LNCAP (cell line): ENCODE data around the gene PTPRJ.

Experiments
- TF ChIP-seq, protein P1 (sequence below): fragments of 450-650 bp; IDR thresholded peaks from 2 replicates; pipeline ENCODE4 v1.5.1; 2017; ENCODE audit warnings: mild to moderate bottlenecking

Gene PTPRJ

DNA sequence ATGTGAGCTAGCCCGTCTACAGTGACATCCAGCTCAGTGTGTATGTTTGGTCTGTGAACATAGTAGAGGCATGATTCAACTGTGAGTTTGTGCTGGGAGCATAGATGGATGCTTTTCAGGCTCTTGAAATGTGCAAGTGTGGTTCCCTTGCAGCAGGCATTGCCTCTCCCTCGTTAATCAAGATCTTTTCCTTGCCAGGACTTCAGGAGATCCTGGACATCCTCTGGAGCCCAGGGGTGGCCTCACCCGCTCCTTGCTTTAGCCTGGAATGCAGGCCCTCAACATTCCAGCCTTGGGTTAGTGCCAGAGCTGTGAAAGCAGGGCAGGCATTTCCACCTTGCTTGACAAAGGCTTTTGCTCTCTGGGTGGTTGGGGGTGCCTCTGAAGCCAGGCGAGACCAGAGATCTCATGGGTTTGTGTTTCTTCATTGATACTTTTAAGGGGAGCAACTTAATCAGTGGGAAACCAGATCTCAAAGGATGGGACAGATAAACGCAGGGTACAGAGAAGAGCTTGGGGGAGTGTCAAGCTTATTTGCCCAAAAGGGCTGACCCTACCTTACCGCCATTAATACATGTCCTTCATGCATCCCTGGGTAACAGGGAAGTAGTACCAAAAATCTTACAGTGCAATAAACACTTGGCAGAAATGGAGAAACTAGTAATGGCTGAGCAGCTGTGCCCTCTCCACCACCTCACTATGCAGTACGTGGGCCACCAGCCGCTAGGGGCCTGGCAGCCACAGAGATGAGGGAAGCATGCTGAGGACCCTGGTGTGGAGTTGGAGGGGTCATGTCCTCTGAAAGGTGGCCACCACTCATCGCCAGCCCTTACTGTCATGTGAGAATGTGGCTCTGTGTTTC is 72.1 kb downstream of the PTPRJ start:
- TF ChIP-seq, protein P1, sequence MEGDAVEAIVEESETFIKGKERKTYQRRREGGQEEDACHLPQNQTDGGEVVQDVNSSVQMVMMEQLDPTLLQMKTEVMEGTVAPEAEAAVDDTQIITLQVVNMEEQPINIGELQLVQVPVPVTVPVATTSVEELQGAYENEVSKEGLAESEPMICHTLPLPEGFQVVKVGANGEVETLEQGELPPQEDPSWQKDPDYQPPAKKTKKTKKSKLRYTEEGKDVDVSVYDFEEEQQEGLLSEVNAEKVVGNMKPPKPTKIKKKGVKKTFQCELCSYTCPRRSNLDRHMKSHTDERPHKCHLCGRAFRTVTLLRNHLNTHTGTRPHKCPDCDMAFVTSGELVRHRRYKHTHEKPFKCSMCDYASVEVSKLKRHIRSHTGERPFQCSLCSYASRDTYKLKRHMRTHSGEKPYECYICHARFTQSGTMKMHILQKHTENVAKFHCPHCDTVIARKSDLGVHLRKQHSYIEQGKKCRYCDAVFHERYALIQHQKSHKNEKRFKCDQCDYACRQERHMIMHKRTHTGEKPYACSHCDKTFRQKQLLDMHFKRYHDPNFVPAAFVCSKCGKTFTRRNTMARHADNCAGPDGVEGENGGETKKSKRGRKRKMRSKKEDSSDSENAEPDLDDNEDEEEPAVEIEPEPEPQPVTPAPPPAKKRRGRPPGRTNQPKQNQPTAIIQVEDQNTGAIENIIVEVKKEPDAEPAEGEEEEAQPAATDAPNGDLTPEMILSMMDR: no peak

DNA sequence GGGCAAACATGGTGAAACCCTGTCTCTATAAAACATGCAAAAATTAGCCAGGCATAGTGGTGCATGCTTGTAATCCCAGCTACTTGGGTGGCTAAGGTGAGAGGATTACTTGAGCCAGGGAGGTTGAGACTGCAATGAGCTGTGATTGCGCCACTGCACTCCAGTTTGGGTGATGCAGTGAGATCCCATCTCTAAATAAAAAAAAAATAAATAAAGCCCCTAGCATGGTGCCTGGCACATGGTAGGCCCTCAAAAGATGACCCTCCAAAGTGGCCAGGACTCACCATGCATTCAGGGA is 74.6 kb downstream of the PTPRJ start:
- TF ChIP-seq, protein P1: no peak

DNA sequence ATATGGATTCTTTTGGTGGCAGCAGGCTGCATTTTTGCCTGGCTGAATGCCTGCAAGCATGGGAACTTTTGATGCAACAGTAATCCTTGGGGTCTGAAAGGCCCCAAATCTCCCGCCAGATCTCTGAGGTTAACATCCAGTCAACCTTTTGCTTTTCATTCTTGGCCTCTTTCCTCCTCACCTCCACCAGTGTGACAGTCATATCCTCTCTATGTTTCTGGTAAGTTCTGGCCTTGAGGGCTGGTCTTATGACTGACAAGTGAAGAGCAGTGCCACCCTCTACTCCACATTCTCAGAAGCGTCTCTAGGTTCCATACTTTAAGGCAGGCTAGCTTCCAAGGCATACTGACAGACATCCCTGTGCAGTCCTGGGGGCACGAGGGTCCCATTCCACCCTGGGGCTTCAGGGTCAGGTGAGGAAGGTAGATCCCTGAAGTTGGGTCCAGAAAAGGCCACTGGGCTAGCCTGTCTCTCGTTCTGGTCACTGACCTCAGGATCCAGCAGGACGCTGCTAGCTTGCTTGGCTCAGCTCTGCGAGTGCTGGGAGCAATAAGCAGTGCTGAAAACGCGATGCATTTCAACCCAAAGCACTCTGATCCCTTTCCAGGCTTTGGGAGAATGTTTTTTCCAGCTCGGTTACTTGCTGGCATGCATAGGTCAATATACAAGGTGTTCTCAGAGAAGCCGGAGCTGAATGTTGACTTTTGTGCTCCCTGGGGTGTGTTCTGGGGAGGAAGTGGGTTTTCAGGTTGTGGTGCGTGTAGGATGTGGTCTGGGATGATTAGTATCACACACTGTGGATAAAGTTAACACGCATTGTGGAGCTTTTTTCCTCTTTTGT is 75.2 kb downstream of the PTPRJ start:
- TF ChIP-seq, protein P1: no peak

DNA sequence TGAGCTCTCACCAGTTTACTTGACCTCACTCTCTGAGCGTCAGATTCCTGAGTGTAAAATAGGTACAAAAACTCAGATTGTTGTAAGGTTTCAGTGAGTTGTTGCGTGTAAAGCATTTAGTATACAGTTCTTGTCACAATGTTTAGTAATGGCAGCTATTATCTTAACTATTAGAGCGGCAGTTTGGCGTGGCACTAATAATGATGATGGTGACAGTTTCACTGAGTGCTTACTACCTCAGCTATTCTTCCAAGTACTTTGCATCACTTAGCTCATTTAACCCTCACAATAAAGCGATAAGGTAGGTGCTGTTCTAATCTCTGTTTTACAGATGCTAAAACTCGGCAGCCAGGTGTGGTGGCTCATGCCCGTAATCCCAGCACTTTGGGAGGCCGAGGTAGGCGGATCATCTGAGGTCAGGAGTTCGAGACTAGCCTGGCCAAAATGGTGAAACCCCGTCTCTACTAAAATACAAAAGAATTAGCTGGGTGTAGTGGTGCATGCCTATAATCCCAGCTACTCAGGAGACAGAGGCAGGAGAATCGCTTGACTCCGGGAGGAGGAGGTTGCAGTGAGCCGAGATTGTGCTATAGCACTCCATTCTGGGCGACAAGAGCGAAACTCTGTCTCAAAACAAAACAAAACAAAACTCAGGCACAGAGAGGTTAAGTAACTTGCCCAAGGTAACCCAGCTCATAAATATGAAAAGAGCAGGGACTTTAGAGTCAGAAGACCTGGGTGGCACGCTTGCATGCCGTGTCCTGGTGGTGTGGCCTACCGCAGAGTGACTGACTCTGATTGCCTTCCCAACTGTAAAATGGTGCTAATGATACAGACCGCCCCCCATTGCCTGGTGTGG is 76.2 kb downstream of the PTPRJ start:
- TF ChIP-seq, protein P1: no peak

DNA sequence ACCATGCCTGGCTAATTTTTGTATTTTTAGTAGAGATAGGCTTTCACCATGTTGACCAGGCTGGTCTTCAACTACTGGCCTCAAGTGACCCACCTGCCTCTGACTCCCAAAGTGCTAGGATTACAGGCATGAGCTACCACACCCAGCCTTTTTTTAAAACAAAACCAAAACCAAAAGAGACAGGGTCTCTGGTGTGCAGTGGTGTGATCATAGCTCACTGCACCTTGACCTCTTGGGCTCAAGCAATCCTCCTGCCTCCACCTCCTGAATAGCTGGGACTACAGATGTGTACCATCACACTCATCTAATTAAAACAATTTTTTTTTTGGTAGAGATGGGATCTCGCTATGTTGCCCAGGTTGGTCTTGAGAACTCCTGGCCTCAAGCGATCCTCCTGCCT is 77.7 kb downstream of the PTPRJ start:
- TF ChIP-seq, protein P1: no peak

DNA sequence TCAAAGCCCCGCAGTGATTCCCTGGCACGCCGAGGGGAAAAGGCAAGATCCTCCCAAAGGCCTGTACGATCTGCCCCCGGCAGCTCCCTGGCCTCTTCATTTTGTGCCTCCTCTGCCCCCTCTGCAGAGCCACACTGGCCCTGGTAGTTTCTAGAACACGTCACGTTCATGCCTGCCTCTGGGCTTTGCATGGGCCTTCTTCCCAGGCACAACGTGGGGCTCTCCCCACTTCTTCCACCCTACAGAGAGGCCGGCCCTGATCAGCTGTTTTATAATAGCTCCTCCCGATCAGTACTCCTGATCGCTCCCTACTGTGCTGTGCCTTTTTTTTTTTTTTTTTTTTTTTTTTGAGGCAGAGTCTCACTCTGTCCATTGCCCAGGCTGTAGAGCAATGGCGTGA is 78.4 kb downstream of the PTPRJ start:
- TF ChIP-seq, protein P1: no peak

DNA sequence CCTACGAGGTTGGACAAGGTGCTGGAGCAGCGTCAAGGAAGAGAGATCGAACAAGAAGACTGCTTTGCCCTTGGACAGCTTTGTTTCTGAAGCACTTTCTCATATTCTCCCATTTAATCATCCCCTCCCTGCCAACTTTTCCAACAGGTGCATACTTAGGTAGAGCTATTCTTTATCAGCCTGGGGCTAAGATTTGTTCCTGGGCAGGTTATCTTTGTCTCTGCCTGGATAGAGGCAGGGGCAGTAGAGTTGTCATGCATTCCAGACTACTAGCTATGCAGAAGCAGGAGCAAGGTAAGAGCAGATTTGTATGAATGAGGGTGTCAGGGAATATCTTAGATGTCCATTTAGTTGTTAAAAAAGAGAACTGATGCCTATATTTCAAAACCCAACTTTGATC is 82.3 kb downstream of the PTPRJ start:
- TF ChIP-seq, protein P1: no peak
